Omental fat pad (tissue), 4 donors: ENCODE results near the gene RPL22. TPM values are rescaled to one million over a fixed set of nuclear protein-coding genes. Genes with fewer than 3 reads are reported as not detected.

Experiments used
- ATAC-seq: fragments of 150-250 bp; one replicate; pipeline ENCODE4 v1.9.1; 2016; ENCODE audit warnings: mild to moderate bottlenecking, moderate library complexity; ENCODE audit not compliant: low FRiP score
- DNase-seq: peaks from one replicate; pipeline ENCODE4 v3.0.0-alpha.2; 2019; ENCODE audit warnings: low spot score
- CTCF ChIP-seq, 3 donors: fragments of 450-650 bp; IDR thresholded peaks; one replicate each; pipeline ENCODE4 v1.5.1; 2016 to 2017; ENCODE audit warnings: antibody characterized with exemption in 3 of 3, mild to moderate bottlenecking in 3 of 3, moderate library complexity in 2 of 3
- total RNA-seq, 4 donors: library from RNA; depleted of rRNA; stranded (reverse); fragments of >200 nt; gene quantifications; one replicate each; pipeline ENCODE4 v1.1.0, GENCODE V29; 2016

The RPL22 gene
- total RNA-seq, 4 donors from 2014 or later = 164 to 205 (median 191) TPM

- no peak for ATAC-seq
- no peak for DNase-seq
- no peak for TF ChIP-seq CTCF (IDR thresholded peaks at IDR 0.05)
Measured at GRCh38 chr1:6152181-6152580, 47.2 kb downstream of the RPL22 start.

- DNase-seq (no peak), ATAC-seq (no peak)
- no peak for TF ChIP-seq CTCF (IDR thresholded peaks at IDR 0.05)
Measured at GRCh38 chr1:6151291-6151822, 48.0 kb downstream of the RPL22 start.

- no peak for TF ChIP-seq CTCF (IDR thresholded peaks at IDR 0.05)
- ATAC-seq = no peak
- DNase-seq = no peak
Measured at GRCh38 chr1:6150006-6150938, 49.1 kb downstream of the RPL22 start.

DNA sequence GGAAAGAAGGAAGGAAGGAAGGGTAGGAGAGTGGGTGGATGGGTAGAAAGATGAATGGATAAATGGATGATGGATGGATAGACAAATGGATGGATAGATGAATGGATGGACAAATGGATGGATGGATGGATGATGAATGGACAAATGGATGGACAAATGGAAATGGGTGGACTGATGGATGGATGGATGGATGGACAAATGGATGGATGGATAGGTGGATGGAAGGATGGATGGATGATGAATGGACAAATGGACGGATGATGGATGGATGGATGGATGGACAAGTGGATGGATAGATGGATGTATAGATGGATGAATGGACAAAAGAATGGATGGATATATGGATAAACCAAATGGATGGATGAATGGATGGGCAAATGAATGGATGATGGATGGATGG, 49.8 kb downstream of the RPL22 start:
- no peak for TF ChIP-seq CTCF (IDR thresholded peaks at IDR 0.05)
- DNase-seq (no peak), ATAC-seq (no peak)

DNA sequence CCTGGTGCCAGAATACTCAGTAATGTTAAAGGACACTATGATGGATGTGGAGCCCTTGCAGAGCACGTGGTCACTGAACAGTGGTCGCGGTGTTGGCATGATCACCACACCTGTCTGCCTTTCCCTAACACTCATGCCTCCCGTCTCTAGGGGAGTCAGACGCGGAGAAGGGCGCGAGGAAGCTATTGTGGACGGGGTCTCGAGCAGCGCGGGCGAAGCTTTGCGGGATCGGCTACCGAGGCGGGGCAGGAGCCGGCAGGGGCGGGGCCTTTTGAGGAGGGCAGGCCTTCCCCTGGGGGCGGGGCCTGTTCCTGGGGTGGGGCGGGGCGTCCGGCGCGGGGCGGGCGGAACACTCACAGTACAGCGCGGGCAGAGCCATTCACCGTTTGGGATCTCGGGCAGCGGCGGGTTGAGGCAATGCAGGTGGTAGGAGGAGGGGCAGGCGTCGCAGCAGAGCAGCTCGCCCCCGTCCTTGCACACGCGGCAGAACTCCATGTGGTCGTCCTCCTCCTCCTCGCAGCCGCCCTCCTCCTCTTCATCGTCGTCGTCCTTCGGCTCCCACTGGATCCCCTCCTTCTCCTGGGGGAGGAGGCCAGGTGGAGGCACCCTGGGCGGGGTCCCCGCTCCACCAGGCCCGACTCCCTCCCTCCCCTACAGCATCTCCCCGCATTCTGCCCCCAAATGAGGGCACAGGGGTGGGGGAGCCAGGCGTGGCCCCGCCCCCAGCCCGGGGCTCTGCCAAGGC, 50.7 kb downstream of the RPL22 start:
- no peak for TF ChIP-seq CTCF (IDR thresholded peaks at IDR 0.05)
- ATAC-seq = peak; percentile 42

GRCh38 chr1:6145864-6146410, 53.5 kb downstream of the RPL22 start:
- ATAC-seq (no peak), DNase-seq (no peak)
- TF ChIP-seq CTCF (IDR thresholded peaks at IDR 0.05) = no peak

More for the DNA sequence above, 50.7 kb downstream of the RPL22 start:
- DNase-seq = peak; percentile 32
